SU-DHL-6 (cell line): Measurements from ENCODE around the gene INAFM2.

Experiments used
- EZH2phosphoT487 ChIP-seq: fragments of 200-600 bp; sonication (generic), shearing (Covaris generic); conservative IDR thresholded peaks from 2 replicates; pipeline ENCODE4 v1.6.1; 2018; ENCODE audit warnings: mild to moderate bottlenecking, antibody characterized with exemption, low read length, moderate library complexity, mixed read lengths
- TF ChIP-seq, protein P1 (sequence below): fragments of 200-600 bp; sonication (generic); IDR thresholded peaks from one replicate; pipeline ENCODE4 v1.5.1; 2017; ENCODE audit warnings: antibody characterized with exemption, mild to moderate bottlenecking, low read length, moderate library complexity; ENCODE audit not compliant: insufficient read depth, poor library complexity, severe bottlenecking

DNA sequence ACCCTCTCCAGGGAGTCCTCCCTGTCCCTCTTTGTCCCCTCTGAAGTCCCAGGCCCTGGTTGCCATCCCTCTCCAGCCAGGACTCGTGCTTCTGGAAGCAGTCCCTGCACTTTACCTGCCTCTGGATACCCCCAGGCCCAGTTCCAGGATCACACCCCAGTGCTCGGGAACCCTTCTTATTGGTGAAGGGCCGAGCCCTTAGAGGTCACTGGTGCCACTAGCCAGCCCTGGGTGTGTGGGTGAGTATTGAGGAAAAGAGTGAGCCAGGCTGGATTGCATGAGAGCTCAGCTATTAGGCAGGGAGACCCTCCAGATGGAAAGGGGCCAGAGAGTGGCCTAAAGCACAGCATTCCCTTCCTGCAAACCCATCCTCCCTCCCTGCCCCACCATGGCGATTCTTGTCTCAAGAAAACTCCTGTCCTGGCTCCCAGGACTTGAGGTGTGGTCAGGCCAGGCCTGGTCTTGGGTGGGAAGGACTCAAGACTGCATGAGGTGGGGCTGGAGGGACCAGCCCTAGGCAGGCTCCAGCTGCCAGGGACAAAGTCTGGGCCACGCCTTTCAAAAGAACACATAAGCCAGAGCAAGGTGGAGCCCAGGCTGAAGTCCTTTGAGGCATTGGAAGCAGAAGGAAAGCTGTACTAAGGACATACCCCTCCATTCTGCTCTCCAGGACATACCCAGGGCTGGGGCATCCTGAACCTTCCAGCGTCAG lies 22.5 kb downstream of the INAFM2 start:
- TF ChIP-seq, protein P1, sequence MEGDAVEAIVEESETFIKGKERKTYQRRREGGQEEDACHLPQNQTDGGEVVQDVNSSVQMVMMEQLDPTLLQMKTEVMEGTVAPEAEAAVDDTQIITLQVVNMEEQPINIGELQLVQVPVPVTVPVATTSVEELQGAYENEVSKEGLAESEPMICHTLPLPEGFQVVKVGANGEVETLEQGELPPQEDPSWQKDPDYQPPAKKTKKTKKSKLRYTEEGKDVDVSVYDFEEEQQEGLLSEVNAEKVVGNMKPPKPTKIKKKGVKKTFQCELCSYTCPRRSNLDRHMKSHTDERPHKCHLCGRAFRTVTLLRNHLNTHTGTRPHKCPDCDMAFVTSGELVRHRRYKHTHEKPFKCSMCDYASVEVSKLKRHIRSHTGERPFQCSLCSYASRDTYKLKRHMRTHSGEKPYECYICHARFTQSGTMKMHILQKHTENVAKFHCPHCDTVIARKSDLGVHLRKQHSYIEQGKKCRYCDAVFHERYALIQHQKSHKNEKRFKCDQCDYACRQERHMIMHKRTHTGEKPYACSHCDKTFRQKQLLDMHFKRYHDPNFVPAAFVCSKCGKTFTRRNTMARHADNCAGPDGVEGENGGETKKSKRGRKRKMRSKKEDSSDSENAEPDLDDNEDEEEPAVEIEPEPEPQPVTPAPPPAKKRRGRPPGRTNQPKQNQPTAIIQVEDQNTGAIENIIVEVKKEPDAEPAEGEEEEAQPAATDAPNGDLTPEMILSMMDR = no peak
- TF ChIP-seq EZH2phosphoT487 = no peak
